Middle frontal gyrus (tissue), 1 donor: ENCODE measurements around the gene DGAT2.
"Not testable (repeated sequence)": the region's sequence is repeated elsewhere in the genome, so short reads cannot be mapped to it uniquely, and the experiment has no call there.

ENCODE experiments used
- DNase-seq: peaks from one replicate; pipeline ENCODE4 v3.0.0-alpha.2; 2015; ENCODE audit warnings: low spot score; ENCODE audit errors: extremely low spot score

Gene DGAT2

GRCh38 chr11:75768112-75768908 is at the start of gene DGAT2:
Gene DGAT2, plus strand, starts transcription at chr11:75768778. Its CDS starts 214 bp downstream, at chr11:75768992.
- DNase-seq: no peak

DNA sequence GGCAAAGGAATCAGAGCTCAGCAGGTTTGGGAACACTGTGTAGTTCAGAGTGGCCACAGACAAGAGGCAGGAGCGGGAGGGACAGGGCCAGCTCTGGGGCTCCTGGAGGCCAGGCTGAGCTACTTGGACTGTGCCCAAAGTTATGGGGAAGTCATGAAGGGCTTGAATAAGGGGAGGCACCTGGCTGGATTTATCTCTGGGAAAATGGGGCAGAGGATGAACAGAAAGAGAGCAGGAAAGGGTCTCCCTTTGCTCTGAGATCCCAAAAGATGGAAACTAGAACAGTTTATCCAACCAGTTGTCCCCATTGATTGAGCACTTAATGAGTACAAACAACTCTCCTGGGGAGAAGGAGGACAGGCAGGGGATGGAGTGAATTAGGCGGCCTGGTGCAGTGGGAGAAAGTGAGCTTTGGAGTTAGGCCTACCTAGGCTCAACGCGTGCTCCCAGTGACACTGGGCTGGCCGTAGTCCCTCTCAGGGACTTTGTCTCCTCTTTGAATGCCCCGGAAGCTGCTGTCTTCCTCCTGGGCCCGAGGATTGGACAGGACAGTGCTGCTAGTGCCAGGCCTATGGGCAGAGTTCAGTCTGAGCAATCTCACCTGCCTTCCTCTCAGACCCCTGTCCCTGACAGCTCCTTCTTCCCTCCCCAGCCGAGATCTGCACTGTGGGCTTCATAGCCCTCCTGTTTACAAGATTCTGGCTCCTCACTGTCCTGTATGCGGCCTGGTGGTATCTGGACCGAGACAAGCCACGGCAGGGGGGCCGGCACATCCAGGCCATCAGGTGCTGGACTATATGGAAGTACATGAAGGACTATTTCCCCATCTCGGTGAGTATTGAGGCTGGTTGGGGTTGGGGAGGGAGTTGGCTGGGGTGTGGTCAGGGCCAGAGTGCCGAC is 49.0 kb upstream of the DGAT2 start:
- DNase-seq: no peak

DNA sequence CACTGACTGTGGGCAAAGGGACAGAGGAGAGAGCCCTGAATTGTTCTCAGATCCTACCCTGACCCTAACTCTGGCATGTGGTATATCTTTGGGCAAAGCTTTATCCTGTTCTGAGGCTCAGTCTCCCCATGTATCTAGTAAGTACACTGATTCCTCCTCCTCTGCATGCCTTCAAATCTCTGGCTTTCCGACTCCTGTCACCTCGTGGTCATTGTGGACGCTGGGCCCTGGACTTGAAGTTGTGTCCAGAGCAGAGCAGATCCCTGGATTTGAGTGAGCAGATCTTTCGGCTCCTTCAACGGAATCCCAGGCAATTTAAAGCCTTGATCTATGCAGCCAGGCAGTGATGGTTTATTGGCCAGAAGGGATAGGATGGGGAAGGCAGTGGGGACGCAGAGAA is 47.9 kb upstream of the DGAT2 start:
- DNase-seq: no peak

GRCh38 chr11:75721852-75722668 is 46.5 kb upstream of the DGAT2 start:
- DNase-seq: no peak

DNA sequence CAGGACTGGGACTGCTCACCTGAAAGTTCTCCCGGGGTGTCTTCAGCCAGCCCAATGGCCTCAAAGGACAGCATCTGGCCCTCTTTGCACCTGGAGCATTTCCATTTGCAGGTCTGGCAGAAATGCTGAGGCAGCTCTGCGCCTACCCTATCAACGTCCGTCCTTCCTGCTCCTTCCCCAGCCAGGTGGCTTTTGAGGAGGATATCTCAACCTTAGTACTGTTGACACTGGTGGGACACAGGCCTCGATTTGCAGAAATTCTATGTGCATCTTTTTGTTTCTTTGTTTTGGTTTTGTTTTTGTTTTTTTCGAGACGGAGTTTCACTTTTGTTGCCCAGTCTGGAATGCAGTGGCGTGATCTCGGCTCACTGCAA is 45.9 kb upstream of the DGAT2 start:
- no peak for DNase-seq

- no peak for DNase-seq
These were observed 42.8 kb upstream of the DGAT2 start for GRCh38 chr11:75725547-75726320.

DNA sequence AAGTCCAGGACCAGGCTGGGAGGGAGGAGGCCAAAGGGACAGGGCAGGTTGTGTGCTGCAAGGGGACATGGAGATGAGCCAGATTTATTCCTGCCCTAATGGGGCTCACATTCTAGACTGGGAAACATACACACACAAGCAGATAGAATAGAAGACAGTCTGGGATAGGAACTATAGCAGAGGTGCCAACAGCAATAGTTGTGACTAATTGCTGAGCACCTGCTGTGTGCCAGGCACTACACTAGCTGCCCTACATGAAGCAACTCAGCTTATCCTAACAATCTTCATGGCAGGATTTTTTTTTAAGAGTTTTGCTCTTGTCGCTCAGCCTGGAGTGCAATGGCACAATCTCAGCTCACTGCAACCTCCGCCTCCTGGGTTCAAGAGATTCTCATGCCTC is 39.6 kb upstream of the DGAT2 start:
- DNase-seq: no peak

- no peak for DNase-seq
These were observed 37.5 kb upstream of the DGAT2 start for GRCh38 chr11:75731095-75731494.

DNA sequence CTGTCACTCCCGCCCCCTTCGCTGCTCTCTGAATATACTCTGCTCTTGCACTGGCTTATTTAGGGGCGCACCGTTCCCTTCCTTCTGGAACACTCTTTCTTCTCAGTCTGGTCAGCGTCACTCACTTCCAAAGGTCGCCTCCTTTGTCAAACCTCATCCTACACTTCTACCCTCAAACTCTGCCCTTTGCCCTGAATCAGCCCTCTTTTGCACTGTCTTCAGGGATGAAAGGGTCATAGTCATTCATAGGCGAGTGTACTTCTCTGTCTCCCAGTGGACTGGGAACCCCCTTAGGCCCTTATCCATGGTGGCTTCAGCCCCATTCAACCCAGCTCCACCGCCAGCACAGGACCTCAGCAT is 35.5 kb upstream of the DGAT2 start:
- DNase-seq: no peak

- DNase-seq: no peak
These were observed 35.0 kb upstream of the DGAT2 start for GRCh38 chr11:75733431-75734107.

DNA sequence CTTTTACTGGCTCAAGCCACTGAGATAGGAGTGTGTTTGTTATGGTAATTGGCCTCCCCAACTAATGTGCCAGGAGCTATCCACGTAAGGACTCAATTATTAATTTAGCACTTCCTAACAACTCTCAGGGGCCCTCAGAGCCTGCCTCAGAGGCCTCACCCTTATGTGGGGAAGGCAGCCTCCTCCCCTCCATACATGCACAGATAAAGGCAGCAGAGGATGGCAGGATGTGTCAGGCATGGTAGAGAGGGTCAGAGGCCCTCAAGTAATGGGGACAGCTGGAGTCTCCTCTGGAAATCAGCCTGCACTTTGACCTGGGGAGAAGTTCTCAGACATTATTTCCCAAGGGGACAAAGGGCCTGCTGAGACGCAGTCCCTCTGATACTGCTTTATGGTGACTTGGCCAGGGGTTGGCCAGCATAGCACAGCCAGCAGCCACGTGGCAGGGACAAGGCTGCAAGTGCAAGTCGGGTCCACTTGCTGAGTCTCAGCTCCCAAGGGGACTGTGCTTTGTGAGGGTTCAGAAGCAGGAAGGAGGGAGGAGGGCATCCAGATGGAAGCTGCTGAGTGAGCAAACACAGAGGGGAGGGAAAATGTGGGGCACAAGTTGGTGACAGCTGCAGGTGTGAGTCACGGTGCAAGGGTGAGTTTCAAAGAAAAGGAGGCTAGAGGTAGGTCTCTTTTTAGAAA is 33.9 kb upstream of the DGAT2 start:
- no peak for DNase-seq

- no peak for DNase-seq
These were observed 33.3 kb upstream of the DGAT2 start for GRCh38 chr11:75735181-75735845.

DNA sequence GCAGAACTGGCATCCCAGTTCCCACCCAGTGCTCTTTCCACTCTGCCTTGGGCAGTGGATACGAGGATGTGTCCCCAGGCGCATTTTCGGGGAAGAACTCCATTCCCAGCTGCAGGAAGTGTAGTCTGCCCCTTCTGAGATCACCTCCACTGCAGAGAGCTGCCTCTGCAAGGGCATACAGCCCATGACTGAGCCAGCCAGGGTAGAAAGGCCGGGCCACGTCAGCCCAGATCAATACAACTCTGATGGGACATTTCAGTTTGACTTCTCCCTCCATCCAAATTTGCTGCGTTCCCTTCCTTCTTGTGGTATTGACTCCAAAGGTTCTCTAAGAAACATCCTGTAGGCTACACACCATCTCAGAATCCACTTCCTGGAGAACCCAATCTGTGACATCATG is 31.3 kb upstream of the DGAT2 start:
- no peak for DNase-seq

- DNase-seq: no peak
These were observed 27.9 kb upstream of the DGAT2 start for GRCh38 chr11:75740681-75741080.

- DNase-seq: not testable (repeated sequence)
These were observed 25.4 kb upstream of the DGAT2 start for GRCh38 chr11:75743159-75743558.

- DNase-seq: no peak
These were observed 24.6 kb upstream of the DGAT2 start for GRCh38 chr11:75743711-75744563.

GRCh38 chr11:75745807-75746206 is 22.8 kb upstream of the DGAT2 start:
- DNase-seq: no peak

DNA sequence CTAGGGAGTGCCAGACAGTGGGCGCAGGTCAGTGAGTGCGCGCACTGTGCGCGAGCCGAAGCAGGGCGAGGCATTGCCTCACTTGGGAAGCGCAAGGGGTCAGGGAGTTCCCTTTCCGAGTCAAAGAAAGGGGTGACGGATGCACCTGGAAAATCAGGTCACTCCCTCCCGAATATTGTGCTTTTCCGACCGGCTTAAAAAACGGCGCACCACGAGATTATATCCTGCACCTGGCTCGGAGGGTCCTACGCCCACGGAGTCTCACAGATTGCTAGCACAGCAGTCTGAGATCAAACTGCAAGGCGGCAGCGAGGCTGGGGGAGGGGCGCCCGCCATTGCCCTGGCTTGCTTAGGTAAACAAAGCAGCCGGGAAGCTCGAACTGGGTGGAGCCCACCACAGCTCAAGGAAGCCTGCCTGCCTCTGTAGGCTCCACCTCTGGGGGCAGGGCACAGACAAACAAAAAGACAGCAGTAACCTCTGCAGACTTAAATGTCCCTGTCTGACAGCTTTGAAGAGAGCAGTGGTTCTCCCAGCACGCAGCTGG is 19.8 kb upstream of the DGAT2 start:
- not testable (repeated sequence) for DNase-seq
